CD4-positive, alpha-beta T cell treated with Interleukin-2 at 100 ng/mL for 4 hours (primary cell): Measurements from ENCODE around the gene DOCK7.
"Not testable (repeated sequence)": the region's sequence is repeated elsewhere in the genome, so short reads cannot be mapped to it uniquely, and the experiment has no call there.

ENCODE experiments used
- DNase-seq: peaks from one replicate; pipeline ENCODE4 v3.0.0-alpha.2; 2020; ENCODE audit warnings: low spot score

DOCK7 gene

DNA sequence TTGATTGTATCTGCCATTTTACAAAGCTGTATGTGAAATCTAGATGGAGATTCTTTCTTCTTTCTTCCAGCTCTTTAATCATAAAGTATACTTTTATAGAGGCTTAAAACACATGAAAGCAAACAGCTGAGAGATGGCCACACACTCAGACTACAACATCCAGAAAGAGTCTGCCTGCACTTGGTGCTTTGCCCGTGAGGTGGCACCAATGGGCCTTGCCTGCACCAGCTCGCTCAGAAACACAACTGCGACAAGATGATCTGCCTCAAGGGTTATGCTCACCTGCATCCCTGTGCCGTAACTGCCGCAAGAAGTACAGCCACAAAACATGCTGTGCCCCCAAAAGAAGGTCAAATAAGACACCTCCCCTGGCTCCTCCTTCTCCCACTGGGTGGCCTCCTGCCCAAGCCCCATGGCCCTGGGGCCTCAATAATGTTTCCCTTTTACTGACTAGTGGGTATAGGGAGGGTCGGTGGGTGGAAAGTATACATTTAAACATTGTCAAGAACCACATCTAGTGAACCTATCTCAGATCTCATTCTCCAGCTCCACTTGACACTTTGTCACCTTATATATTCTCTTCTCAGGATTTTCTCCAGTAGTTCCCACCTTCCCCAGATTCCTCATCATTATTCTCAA, 157.6 kb downstream of the DOCK7 start:
- DNase-seq, result no peak

GRCh38 chr1:62529227-62529626, 159.0 kb downstream of the DOCK7 start:
- no peak for DNase-seq

DNA sequence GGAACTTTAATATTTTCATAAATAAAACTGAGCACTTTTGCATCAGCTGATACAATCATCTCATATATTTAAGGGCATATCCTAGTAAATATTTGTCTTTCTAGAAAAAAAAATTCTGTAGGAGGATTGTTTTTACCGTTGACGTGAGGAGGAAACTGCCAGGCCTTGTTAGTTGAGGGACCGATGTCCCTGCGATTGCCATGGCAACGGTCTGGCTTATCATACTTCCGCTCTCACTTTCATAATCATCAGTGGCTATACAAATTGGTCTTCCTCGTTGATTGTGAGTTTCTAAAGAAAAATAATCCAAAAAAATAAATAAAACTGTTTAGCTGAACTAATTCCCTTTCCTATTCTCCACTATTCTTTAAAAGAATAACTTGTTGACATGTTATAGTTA, 160.2 kb downstream of the DOCK7 start:
- DNase-seq, result no peak

DNA sequence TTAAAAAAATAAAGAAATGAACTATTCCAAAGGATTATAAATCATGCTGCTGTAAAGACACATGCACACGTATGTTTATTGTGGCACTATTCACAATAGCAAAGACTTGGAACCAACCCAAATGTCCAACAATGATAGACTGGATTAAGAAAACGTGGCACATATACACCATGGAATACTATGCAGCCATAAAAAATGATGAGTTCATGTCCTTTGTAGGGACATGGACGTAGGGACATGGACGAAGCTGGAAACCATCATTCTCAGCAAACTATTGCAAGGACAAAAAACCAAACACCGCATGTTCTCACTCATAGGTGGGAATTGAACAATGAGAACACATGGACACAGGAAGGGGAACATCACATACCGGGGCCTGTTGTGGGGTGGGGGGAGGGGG, 160.8 kb downstream of the DOCK7 start:
- not testable (repeated sequence) for DNase-seq

DNA sequence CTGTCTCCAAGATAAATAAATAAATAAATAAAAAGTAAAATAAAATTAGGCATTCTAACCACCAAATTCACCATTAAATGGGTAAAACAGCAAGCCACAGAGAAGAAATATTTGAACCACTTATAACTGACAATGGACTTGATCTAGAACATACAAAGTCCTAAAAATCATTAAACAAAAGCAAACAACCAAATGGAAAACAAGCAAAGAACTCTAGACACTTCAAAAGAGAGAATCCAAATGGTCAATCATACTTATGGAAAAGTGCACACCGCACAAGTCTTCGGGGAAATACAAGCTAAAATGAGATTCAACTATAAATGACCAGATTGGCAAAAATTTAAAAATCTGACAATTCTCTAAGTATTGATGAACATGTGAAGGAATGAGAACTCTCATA, 164.3 kb downstream of the DOCK7 start:
- DNase-seq, result no peak

DNA sequence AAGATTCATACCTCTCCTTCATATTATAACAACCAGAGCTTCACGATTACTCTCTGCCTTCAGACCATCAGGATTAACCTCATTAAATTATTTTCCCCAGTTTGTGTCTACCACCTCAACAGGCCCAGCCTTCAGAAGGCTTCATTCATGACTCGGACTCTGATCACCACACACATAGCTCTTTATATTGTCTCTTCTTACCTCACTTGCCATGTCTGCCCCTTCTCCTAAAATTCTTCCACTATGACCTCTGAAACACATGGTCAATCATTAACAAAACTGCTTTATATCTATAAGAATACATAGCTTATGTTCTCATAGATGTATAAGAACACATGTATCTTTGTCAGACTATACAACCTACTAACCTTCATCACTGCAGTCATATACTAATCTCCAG, 171.6 kb downstream of the DOCK7 start:
- no peak for DNase-seq

GRCh38 chr1:62514746-62515423, 173.3 kb downstream of the DOCK7 start:
- no peak for DNase-seq

DNA sequence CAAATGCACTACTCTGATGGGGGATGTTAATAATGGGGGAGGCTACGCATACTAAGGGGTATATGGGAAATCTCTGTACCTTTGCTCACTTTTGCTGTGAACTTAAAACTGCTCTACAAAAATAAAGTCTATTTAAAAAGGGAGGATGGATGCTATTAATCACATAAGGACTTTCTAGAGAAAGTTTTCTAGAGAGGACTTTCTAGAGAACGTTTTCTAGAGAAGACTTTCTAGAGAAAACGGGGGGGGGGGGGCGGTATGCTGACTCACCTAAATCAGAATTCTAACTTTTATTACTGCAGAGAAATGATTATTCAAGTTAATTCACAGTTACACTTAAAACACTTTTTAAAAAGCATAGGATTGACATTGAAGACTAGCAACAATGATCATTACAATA, 175.2 kb downstream of the DOCK7 start:
- DNase-seq, result no peak

- DNase-seq, result no peak
Measured at GRCh38 chr1:62509028-62509427, 179.2 kb downstream of the DOCK7 start.

DNA sequence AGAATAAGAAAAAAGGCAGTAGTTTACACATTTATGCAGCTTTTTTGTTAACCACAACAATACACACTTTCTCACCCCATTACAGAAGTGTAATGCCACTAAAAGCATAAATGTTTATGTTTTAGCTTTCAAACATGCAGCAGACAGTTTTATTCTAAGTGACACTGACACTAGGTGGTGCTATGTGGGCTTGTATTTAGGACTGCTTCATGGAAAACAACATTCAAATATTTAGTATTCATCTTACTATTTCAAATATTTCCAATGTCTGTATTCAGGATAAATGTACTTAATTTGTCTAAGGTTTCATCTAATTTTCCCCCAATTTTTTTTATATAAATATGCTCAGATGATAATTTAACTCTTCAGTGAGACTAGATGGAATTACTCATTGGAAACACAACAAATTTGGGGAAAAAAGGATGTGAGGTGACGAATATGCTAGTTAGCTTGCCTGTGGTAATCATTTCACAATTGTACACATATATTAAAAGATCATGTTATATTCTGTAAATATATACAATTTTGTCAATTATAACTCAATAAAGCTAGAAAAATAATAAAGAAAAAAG, 179.9 kb downstream of the DOCK7 start:
- DNase-seq, result peak; percentile 19

- no peak for DNase-seq
Measured at GRCh38 chr1:62500210-62500609, 188.0 kb downstream of the DOCK7 start.

GRCh38 chr1:62494137-62494536, 194.0 kb downstream of the DOCK7 start:
- no peak for DNase-seq

GRCh38 chr1:62493656-62494055, 194.5 kb downstream of the DOCK7 start:
- DNase-seq, result no peak

DNA sequence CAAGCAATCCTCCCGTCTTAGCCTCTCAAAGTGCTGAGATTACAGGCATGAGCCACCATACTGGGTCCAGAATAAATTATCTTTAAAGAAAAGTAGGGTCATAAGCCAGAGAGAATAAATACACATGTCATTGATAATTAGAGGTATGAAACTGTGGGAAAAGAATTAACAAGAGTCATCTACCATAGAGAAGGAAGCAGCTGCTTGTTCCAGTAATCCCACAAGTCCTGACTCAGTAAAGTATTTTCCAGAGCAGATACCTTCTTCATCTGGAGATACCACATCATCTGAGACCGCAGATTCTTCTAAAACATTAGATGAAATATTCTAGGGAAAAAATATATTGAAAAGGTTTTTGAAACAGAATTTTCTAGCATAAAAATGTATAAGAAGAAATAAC, 195.7 kb downstream of the DOCK7 start:
- DNase-seq, result no peak

DNA sequence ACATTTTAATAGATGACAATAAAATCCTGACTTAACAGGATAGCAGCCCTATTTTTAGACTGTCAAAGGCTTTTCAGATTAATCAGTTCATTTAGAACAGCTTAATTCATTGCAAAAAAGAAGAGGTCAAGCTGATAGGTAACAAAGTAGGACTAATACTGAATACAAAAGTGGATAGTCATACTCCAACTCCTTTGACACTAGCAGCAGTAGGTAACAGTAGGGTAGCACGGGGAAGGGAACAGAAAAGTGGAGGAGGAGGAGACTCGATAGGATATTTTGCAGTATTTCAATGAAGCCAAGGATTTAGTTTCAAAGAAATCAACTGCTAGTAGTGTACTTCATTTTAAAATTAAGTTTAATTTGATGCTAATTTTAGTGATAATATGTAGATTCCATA, 200.2 kb downstream of the DOCK7 start:
- no peak for DNase-seq

DNA sequence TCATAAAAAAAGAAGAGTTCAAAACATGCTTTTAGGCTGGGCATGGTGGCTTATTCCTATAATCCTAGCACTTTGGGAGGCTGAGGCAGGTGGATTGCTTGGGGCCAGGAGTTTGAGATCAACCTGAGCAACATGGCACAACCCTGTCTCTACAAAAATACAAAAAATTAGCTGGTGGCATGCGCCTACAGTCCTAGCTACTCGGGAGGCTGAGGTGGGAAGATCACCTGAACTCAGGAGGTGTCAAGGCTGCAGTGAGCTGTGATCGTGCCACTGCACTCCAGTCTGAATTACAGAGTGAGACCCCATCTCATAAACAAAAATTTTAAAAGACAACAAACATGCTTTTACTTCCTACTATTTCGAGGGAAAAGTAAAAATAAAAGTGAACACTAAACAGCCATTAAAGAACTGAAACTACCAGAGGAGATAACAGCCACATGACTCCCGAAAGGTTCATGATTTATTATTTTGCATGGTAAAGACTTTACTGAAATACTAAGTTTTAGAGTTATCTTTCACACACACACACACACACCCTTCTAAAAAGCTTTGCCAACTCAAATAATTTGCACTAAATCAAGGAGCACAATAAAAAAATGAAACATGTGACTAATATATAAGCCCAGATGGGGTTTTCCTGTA, 203.2 kb downstream of the DOCK7 start:
- no peak for DNase-seq

GRCh38 chr1:62481681-62482080, 206.5 kb downstream of the DOCK7 start:
- DNase-seq, result no peak

DNA sequence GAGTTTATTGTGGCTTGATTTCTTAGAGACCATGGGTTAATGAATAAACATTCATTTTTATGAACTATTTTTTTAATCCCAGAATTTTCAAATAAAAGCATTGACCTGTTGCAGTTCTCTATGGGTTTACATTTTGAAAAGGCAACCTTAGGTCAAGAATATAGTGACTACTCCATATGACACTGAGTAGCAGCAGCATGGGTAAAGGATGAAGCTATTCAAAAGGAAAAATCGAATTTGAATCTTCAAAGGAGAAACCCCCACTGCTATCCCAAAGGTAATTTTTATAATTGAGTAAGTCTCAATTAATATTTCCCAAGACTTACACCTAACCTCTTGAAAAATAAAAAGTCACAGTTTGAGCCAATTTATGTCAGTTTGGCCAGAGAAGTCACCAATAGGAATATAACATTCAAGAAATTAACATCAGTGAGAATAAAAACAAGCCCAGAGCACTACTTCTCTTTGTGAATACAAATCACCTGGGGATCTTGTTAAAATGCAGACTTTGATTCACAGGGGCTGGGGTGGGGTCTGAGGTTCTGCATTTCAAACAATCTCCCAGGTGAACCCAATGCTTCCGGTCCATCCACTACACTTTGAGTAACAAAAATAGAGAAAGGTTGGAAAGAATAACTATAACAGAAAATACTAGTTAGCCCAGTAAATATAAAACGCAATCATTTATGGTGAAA, 211.5 kb downstream of the DOCK7 start:
- DNase-seq, result no peak

GRCh38 chr1:62467092-62467491, 221.1 kb downstream of the DOCK7 start:
- DNase-seq, result no peak

- DNase-seq, result no peak
Measured at GRCh38 chr1:62462370-62462769, 225.8 kb downstream of the DOCK7 start.

DNA sequence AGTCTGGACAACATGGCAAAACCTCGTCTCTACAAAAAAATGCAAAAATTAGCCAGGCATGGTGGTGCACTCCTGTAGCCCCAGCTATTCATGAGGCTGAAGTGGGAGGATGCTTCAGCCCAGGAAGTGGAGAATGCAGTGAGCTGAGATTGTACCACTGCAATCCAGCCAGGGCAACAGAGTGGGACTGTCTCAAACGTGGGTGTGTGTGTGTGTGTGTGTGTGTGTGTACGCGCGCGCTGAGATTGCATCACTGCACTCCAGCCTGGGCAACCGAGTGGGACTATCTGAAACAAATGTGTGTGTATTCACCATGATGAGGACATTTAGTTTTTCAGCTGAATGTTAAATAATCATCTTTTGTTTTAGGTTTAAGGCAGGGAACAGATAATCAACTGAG, 230.2 kb downstream of the DOCK7 start:
- DNase-seq, result no peak

- no peak for DNase-seq
Measured at GRCh38 chr1:62452951-62453350, 235.2 kb downstream of the DOCK7 start.

GRCh38 chr1:62450301-62450700, 237.9 kb downstream of the DOCK7 start:
- DNase-seq, result peak; percentile 6
